Lung (tissue), 13 donors: ENCODE data around the gene PKN2. TPM values are rescaled to one million over a fixed set of nuclear protein-coding genes. Genes with fewer than 3 reads are reported as not detected.
"Not testable (repeated sequence)": the region's sequence is repeated elsewhere in the genome, so short reads cannot be mapped to it uniquely, and the experiment has no call there.

Experiments used
- ATAC-seq: fragments of 200-7000 bp; cut with Tn5 transposase; one replicate; pipeline ENCODE4 v1.9.1; 2020; ENCODE audit warnings: moderate number of reproducible peaks; ENCODE audit not compliant: insufficient read depth, low FRiP score
- DNase-seq, 3 donors: peaks; one replicate each; pipeline ENCODE4 v3.0.0-alpha.2; 2013 to 2017
- H3K27ac ChIP-seq, 2 donors: one replicate each; pipeline ENCODE4 v1.5.1; 2013; ENCODE audit warnings: mild to moderate bottlenecking in 2 of 2, moderate library complexity in 2 of 2, control low read depth in 1 of 2, inconsistent platforms in 1 of 2, low read depth in 1 of 2, low read length in 1 of 2
- H3K27me3 ChIP-seq, 3 donors: one replicate each; pipeline ENCODE4 v1.5.1; 2013; ENCODE audit warnings: low read length in 2 of 3; ENCODE audit not compliant: control insufficient read depth in 3 of 3, insufficient read depth in 3 of 3
- H3K36me3 ChIP-seq, 4 donors: one replicate each; pipeline ENCODE4 v1.5.1; 2013; ENCODE audit warnings: low read length in 4 of 4, mild to moderate bottlenecking in 1 of 4, moderate library complexity in 1 of 4; ENCODE audit not compliant: control insufficient read depth in 4 of 4, insufficient read depth in 4 of 4
- H3K4me1 ChIP-seq, 5 donors: one replicate each; pipeline ENCODE4 v1.5.1; 2013; ENCODE audit warnings: low read length in 5 of 5, mild to moderate bottlenecking in 2 of 5, moderate library complexity in 1 of 5; ENCODE audit not compliant: control insufficient read depth in 5 of 5, insufficient read depth in 5 of 5
- H3K4me3 ChIP-seq: one replicate; pipeline ENCODE4 v1.5.1; 2013; ENCODE audit warnings: mild to moderate bottlenecking, control low read depth, moderate library complexity
- H3K9ac ChIP-seq, 2 donors: one replicate each; pipeline ENCODE4 v1.5.1; 2013; ENCODE audit warnings: low read length in 2 of 2, control low read depth in 1 of 2; ENCODE audit not compliant: insufficient read depth in 1 of 2
- H3K9me3 ChIP-seq, 4 donors: one replicate each; pipeline ENCODE4 v1.5.1; 2013; ENCODE audit warnings: low read length in 3 of 4, mild to moderate bottlenecking in 1 of 4, moderate library complexity in 1 of 4; ENCODE audit not compliant: control insufficient read depth in 4 of 4, insufficient read depth in 3 of 4
- CTCF ChIP-seq: IDR thresholded peaks from 2 replicates; pipeline ENCODE4 v1.5.1; 2012; ENCODE audit warnings: mild to moderate bottlenecking; ENCODE audit errors: control extremely low read depth, extremely low read depth
- WGBS, 2 donors: extraction: QIAGEN DNeasy Blood & Tissue Kit; methylation state at CpG; one replicate each; pipeline ENCODE4 v1.1.7; 2013; 5-methylcytosine and 5-hydroxymethylcytosine counted together
- polyA plus RNA-seq, 2 donors: library from polyadenylated mRNA; stranded (reverse); fragments of 200-250 nt; gene quantifications; one replicate each; pipeline ENCODE4 v1.2.1, GENCODE V29; 2013
- small RNA-seq: library from RNA; depleted of rRNA; stranded (forward); fragments of <200 nt; gene quantifications from one replicate; pipeline ENCODE3, GENCODE V24; 2014; ENCODE audit warnings: low replicate concordance
- total RNA-seq, 2 donors: library from RNA; depleted of rRNA in 1 of 2; stranded (reverse); fragments of >200 nt in 1 of 2; gene quantifications; one replicate each; pipeline ENCODE4 v1.2.1, GENCODE V29; 2014 to 2021
- donor health status: control.
- donor health status: control.
- donor health status: Bipolar disorder and iron deficiency.
- donor health status: healthy.
- donor health status: DM: yes; HTN: yes; CAD: no.

PKN2 gene
- total and polyA plus RNA-seq, 4 donors, result 9.5 to 130 (median 24.8) TPM

- no peak for DNase-seq
- ATAC-seq, result no peak
- WGBS, 2 donors, result 82 to 89% methylated on average over 4 of the region's 4 CpGs
- Histone ChIP-seq H3K4me1 (peaks cover 0 to 28% (median 7%) of the 10 kb centered on the region in 5 donors), H3K9ac (no peak overlapping the region), H3K27me3 (no peaks in the 10 kb centered on the region), H3K4me3 (no peak overlapping the region), H3K27ac (no peak overlapping the region), H3K9me3 (no peaks in the 10 kb centered on the region), H3K36me3 (peaks cover 3 to 17% (median 8%) of the 10 kb centered on the region in 4 donors)
- TF ChIP-seq CTCF, result no peak
Measured at GRCh38 chr1:88878731-88879130, 194.7 kb downstream of the PKN2 start.

- 68 to 82% methylated on average over 8 of the region's 8 CpGs for WGBS, 2 donors
Measured at GRCh38 chr1:88880717-88881116, 196.6 kb downstream of the PKN2 start.

GRCh38 chr1:88883156-88883555 is 199.1 kb downstream of the PKN2 start:
- WGBS, 2 donors, result 85 to 89% methylated on average over 3 of the region's 3 CpGs
- no peak for TF ChIP-seq CTCF
- ATAC-seq (no peak), DNase-seq (no peak)
- peaks cover 10 to 35% (median 14%) of the 10 kb centered on the region in 4 donors for H3K36me3 ChIP-seq
- no peaks in the 10 kb centered on the region for H3K9me3 ChIP-seq
- no peak overlapping the region for H3K27ac ChIP-seq
- no peaks in the 10 kb centered on the region for H3K4me1 ChIP-seq
- H3K27me3 ChIP-seq, result no peaks in the 10 kb centered on the region
- H3K4me3 ChIP-seq, result no peak overlapping the region
- no peak overlapping the region for H3K9ac ChIP-seq

More at GRCh38 chr1:88880717-88881116, 196.6 kb downstream of the PKN2 start:
- not testable (repeated sequence) for H3K27me3 ChIP-seq, H3K9me3 ChIP-seq, H3K9ac ChIP-seq, H3K27ac ChIP-seq, H3K4me3 ChIP-seq, DNase-seq
- H3K36me3 ChIP-seq, result peaks cover 7 to 25% (median 13%) of the 10 kb centered on the region in 4 donors
- H3K4me1 ChIP-seq, result peaks cover 0 to 20% (median 0%) of the 10 kb centered on the region in 5 donors
- ATAC-seq, result peak; percentile 64

Small RNAs within 50 kb of the gene (small RNA-seq; reads per million reads assigned to genes)
- gene RNU6-125P, result not detected

Other genes starting within 250 kb of the PKN2 start
- gene GTF2B, start 207.3 kb downstream of the PKN2 start, total RNA-seq, result 10 to 100 TPM; 20.8 to 51.1 TPM
- 10 to 100 TPM; 29.2 to 30.5 TPM for gene GTF2B, start 207.3 kb downstream of the PKN2 start, polyA plus RNA-seq